Measurements from ENCODE around the gene SHISA9.

Gene SHISA9

DNA sequence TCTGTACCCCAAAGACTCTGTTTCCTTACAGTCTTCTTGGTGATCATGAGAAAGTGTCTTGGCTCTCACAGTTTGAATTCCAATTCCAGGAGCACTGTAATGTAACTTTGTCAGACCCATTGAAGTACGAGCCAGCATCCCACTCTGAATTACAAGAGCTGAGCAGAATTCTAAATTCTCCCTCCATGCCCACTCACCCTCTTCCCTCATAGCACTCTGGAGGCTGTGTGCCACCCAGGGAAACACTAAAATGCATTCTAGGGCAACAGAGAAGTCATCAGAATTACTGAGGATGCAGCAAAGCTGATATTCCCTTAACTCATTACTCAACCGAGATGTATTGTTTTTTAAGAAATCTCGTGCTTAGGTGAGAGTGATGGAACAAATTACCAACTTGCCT is 154.1 kb downstream of the SHISA9 start:
- ATAC-seq = no peak

DNA sequence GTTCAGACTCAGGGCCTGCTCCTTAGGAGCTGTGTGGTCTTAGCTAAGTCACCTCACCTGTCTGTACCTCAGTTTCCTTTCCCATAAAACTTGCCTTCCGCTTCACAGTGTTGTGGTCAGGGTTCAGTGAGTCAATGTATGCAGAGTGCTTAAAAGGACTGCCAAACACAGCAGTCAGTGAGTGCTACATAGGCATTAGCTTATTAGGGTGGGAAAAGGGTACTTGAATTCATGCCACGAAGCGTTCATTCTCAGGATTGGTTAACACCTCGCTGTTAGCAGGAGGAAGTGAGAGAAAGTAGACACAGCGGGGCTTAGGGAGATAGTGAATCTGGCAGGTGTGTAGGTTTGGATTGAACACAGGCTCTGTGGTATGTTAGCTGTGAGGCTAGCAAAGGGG is 155.2 kb downstream of the SHISA9 start:
- no peak for ATAC-seq
- TF ChIP-seq, protein P1, sequence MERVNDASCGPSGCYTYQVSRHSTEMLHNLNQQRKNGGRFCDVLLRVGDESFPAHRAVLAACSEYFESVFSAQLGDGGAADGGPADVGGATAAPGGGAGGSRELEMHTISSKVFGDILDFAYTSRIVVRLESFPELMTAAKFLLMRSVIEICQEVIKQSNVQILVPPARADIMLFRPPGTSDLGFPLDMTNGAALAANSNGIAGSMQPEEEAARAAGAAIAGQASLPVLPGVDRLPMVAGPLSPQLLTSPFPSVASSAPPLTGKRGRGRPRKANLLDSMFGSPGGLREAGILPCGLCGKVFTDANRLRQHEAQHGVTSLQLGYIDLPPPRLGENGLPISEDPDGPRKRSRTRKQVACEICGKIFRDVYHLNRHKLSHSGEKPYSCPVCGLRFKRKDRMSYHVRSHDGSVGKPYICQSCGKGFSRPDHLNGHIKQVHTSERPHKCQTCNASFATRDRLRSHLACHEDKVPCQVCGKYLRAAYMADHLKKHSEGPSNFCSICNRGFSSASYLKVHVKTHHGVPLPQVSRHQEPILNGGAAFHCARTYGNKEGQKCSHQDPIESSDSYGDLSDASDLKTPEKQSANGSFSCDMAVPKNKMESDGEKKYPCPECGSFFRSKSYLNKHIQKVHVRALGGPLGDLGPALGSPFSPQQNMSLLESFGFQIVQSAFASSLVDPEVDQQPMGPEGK (CRISPR knock-in tag; IDR thresholded peaks at IDR 0.05; ENCODE audit: borderline replicate concordance) = no peak
- TF ChIP-seq ZNF8 (CRISPR knock-in tag; IDR thresholded peaks at IDR 0.05) (no peak), CSDC2 (CRISPR knock-in tag; IDR thresholded peaks at IDR 0.05) (no peak), ZFP30 (CRISPR knock-in tag; IDR thresholded peaks at IDR 0.05) (no peak), ARNTL (CRISPR knock-in tag; IDR thresholded peaks at IDR 0.05; ENCODE audit: borderline replicate concordance, low read depth) (no peak), ZFP3 (CRISPR knock-in tag; IDR thresholded peaks at IDR 0.05) (no peak), ZNF565 (CRISPR knock-in tag; conservative IDR thresholded peaks at IDR 0.05; ENCODE audit: low read depth) (no peak), ZNF70 (CRISPR knock-in tag; IDR thresholded peaks at IDR 0.05) (no peak), TCF4 (CRISPR knock-in tag; IDR thresholded peaks at IDR 0.05; ENCODE audit: borderline replicate concordance) (no peak), GLIS3 (CRISPR knock-in tag; IDR thresholded peaks at IDR 0.05) (no peak), OSR1 (CRISPR knock-in tag; IDR thresholded peaks at IDR 0.05) (no peak), TOX (CRISPR knock-in tag; IDR thresholded peaks at IDR 0.05; ENCODE audit: borderline replicate concordance) (no peak), SNAI2 (CRISPR knock-in tag; IDR thresholded peaks at IDR 0.05) (no peak), BACH2 (CRISPR knock-in tag; IDR thresholded peaks at IDR 0.05; ENCODE audit: borderline replicate concordance) (no peak), ESRRG (CRISPR knock-in tag; IDR thresholded peaks at IDR 0.05) (no peak), ZC3H10 (CRISPR knock-in tag; IDR thresholded peaks at IDR 0.05) (no peak)
- TF ChIP-seq, protein P2, sequence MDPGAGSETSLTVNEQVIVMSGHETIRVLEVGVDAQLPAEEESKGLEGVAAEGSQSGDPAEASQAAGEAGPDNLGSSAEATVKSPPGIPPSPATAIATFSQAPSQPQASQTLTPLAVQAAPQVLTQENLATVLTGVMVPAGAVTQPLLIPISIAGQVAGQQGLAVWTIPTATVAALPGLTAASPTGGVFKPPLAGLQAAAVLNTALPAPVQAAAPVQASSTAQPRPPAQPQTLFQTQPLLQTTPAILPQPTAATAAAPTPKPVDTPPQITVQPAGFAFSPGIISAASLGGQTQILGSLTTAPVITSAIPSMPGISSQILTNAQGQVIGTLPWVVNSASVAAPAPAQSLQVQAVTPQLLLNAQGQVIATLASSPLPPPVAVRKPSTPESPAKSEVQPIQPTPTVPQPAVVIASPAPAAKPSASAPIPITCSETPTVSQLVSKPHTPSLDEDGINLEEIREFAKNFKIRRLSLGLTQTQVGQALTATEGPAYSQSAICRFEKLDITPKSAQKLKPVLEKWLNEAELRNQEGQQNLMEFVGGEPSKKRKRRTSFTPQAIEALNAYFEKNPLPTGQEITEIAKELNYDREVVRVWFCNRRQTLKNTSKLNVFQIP (CRISPR knock-in tag; IDR thresholded peaks at IDR 0.05; ENCODE audit: borderline replicate concordance, low read depth) = no peak
- TF ChIP-seq, protein P3, sequence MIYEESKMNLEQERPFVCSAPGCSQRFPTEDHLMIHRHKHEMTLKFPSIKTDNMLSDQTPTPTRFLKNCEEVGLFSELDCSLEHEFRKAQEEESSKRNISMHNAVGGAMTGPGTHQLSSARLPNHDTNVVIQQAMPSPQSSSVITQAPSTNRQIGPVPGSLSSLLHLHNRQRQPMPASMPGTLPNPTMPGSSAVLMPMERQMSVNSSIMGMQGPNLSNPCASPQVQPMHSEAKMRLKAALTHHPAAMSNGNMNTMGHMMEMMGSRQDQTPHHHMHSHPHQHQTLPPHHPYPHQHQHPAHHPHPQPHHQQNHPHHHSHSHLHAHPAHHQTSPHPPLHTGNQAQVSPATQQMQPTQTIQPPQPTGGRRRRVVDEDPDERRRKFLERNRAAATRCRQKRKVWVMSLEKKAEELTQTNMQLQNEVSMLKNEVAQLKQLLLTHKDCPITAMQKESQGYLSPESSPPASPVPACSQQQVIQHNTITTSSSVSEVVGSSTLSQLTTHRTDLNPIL (CRISPR knock-in tag; IDR thresholded peaks at IDR 0.05; ENCODE audit: low read depth) = no peak
- TF ChIP-seq, protein P4, sequence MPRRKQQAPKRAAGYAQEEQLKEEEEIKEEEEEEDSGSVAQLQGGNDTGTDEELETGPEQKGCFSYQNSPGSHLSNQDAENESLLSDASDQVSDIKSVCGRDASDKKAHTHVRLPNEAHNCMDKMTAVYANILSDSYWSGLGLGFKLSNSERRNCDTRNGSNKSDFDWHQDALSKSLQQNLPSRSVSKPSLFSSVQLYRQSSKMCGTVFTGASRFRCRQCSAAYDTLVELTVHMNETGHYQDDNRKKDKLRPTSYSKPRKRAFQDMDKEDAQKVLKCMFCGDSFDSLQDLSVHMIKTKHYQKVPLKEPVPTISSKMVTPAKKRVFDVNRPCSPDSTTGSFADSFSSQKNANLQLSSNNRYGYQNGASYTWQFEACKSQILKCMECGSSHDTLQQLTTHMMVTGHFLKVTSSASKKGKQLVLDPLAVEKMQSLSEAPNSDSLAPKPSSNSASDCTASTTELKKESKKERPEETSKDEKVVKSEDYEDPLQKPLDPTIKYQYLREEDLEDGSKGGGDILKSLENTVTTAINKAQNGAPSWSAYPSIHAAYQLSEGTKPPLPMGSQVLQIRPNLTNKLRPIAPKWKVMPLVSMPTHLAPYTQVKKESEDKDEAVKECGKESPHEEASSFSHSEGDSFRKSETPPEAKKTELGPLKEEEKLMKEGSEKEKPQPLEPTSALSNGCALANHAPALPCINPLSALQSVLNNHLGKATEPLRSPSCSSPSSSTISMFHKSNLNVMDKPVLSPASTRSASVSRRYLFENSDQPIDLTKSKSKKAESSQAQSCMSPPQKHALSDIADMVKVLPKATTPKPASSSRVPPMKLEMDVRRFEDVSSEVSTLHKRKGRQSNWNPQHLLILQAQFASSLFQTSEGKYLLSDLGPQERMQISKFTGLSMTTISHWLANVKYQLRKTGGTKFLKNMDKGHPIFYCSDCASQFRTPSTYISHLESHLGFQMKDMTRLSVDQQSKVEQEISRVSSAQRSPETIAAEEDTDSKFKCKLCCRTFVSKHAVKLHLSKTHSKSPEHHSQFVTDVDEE (CRISPR knock-in tag; IDR thresholded peaks at IDR 0.05) = no peak

More for the DNA sequence above, 154.1 kb downstream of the SHISA9 start:
- no peak for TF ChIP-seq ESRRG (CRISPR knock-in tag; IDR thresholded peaks at IDR 0.05)
- TF ChIP-seq, protein P4 (CRISPR knock-in tag; IDR thresholded peaks at IDR 0.05) = no peak
- TF ChIP-seq TCF4 (CRISPR knock-in tag; IDR thresholded peaks at IDR 0.05; ENCODE audit: borderline replicate concordance) = no peak
- no peak for TF ChIP-seq ARNTL (CRISPR knock-in tag; IDR thresholded peaks at IDR 0.05; ENCODE audit: borderline replicate concordance, low read depth)
- TF ChIP-seq BACH2 (CRISPR knock-in tag; IDR thresholded peaks at IDR 0.05; ENCODE audit: borderline replicate concordance) = no peak
- no peak for TF ChIP-seq ZNF70 (CRISPR knock-in tag; IDR thresholded peaks at IDR 0.05)
- no peak for TF ChIP-seq ZFP3 (CRISPR knock-in tag; IDR thresholded peaks at IDR 0.05)
- TF ChIP-seq, protein P3 (CRISPR knock-in tag; IDR thresholded peaks at IDR 0.05; ENCODE audit: low read depth) = no peak
- TF ChIP-seq ZFP30 (CRISPR knock-in tag; IDR thresholded peaks at IDR 0.05) = no peak
